Astrocyte (in vitro differentiated cells and primary cell): ENCODE measurements around the gene SLC24A4. TPM values are rescaled to one million over a fixed set of nuclear protein-coding genes. Genes with fewer than 3 reads are reported as not detected.
A peak's percentile ranks its signal among the peaks of the same experiment; 100 is the strongest.

ENCODE experiments used
- DNase-seq: peaks from one replicate; pipeline ENCODE4 v3.0.0-alpha.2; 2010; ENCODE audit warnings: low read depth
- FAIRE-seq: peaks from 2 replicates; lab custom pipeline; 2011; peaks lifted over from hg19 to GRCh38; lab: Jason Lieb, UNC
- H2AFZ ChIP-seq: 2 replicates; pipeline ENCODE4 v1.6.0; 2012; ENCODE audit warnings: low read depth, low read length, inconsistent platforms
- H3K27ac ChIP-seq: 2 replicates; pipeline ENCODE4 v1.5.1; 2011; ENCODE audit warnings: low read depth, low read length, inconsistent platforms
- H3K27me3 ChIP-seq: 2 replicates; pipeline ENCODE4 v1.6.0; 2011; ENCODE audit warnings: low read length, inconsistent platforms; ENCODE audit not compliant: insufficient read depth
- H3K36me3 ChIP-seq: 2 replicates; pipeline ENCODE4 v1.5.1; 2011; ENCODE audit warnings: low read length, inconsistent platforms; ENCODE audit not compliant: insufficient read depth
- H3K4me1 ChIP-seq: 2 replicates; pipeline ENCODE4 v1.5.1; 2011; ENCODE audit warnings: low read length, inconsistent platforms; ENCODE audit not compliant: insufficient read depth
- H3K4me2 ChIP-seq: 2 replicates; pipeline ENCODE4 v1.6.0; 2012; ENCODE audit warnings: low read length, inconsistent platforms
- H3K4me3 ChIP-seq: 2 replicates; pipeline ENCODE4 v1.5.1; 2011; ENCODE audit warnings: low read depth, mild to moderate bottlenecking, low read length, inconsistent platforms; ENCODE audit not compliant: insufficient read depth
- H3K79me2 ChIP-seq: 2 replicates; pipeline ENCODE4 v1.6.0; 2012; ENCODE audit warnings: mild to moderate bottlenecking, low read length, inconsistent platforms; ENCODE audit not compliant: insufficient read depth
- H3K9ac ChIP-seq: 2 replicates; pipeline ENCODE4 v1.6.0; 2012; ENCODE audit warnings: mild to moderate bottlenecking, low read length, inconsistent platforms
- H3K9me3 ChIP-seq: 2 replicates; pipeline ENCODE4 v1.5.1; 2012; ENCODE audit warnings: low read depth, mild to moderate bottlenecking, low read length, inconsistent platforms; ENCODE audit not compliant: insufficient read depth
- H4K20me1 ChIP-seq: 2 replicates; pipeline ENCODE4 v1.6.0; 2012; ENCODE audit warnings: low read length, inconsistent platforms; ENCODE audit not compliant: insufficient read depth
- H3K27ac Mint-ChIP-seq: one replicate; pipeline ENCODE4 v1.8.0; 2021; ENCODE audit warnings: mild to moderate bottlenecking, mixed read lengths; ENCODE audit not compliant: unreplicated experiment
- H3K27me3 Mint-ChIP-seq: one replicate; pipeline ENCODE4 v1.8.0; 2021; ENCODE audit warnings: low read depth, mixed read lengths; ENCODE audit not compliant: unreplicated experiment
- H3K36me3 Mint-ChIP-seq: one replicate; pipeline ENCODE4 v1.8.0; 2021; ENCODE audit warnings: low read depth, mixed read lengths; ENCODE audit not compliant: unreplicated experiment
- H3K4me1 Mint-ChIP-seq: one replicate; pipeline ENCODE4 v1.8.0; 2021; ENCODE audit warnings: low read depth, mixed read lengths; ENCODE audit not compliant: unreplicated experiment
- H3K4me3 Mint-ChIP-seq: one replicate; pipeline ENCODE4 v1.8.0; 2021; ENCODE audit warnings: mild to moderate bottlenecking, moderate library complexity, mixed read lengths; ENCODE audit not compliant: unreplicated experiment
- H3K9me3 Mint-ChIP-seq: one replicate; pipeline ENCODE4 v1.8.0; 2021; ENCODE audit warnings: mild to moderate bottlenecking, mixed read lengths; ENCODE audit not compliant: unreplicated experiment
- EZH2 ChIP-seq: IDR thresholded peaks from 2 replicates; pipeline ENCODE4 v1.6.1; 2012; ENCODE audit warnings: mild to moderate bottlenecking, low read length, inconsistent platforms; ENCODE audit not compliant: insufficient read depth
- total RNA-seq: library from RNA; stranded (reverse); gene quantifications from 2 replicates; pipeline ENCODE4 v1.2.1, GENCODE V29; 2021
- TF ChIP-seq, protein P1 (sequence below): IDR thresholded peaks from 2 replicates; pipeline ENCODE4 v1.5.1; 2011; ENCODE audit warnings: low read depth, mild to moderate bottlenecking, inconsistent platforms, low read length, moderate library complexity; ENCODE audit not compliant: insufficient read depth

The SLC24A4 gene
- total RNA-seq, 1 donor from 2014 or later = not detected

DNA sequence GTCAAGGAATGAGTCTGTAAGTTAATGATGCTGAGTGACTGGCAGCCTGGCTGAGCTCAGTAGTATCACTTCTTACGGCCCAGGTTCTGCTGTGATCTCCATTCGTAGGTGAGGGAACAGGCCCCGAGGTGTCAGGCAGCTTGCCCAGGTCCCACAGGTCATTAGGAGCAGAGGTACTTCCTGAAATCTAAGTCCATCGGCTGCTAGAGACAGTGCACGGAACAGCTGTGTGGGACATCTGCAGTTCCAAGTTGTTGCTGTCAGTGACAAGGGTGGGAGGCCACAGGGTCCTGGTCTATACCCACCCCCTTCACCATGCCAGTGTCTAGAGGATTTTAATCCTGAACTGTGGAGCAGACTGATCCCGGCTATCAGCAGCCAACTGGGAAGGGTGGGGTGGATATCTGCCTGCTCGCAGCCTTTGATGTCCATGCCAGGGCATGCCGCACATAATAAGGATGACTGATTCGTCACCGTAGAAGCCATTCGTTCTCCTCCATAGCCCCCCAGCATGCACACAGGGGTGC, 108.3 kb downstream of the SLC24A4 start:
- DNase-seq (no peak), FAIRE-seq (no peak)
- Mint-ChIP-seq H3K27ac (no peak overlapping the region), H3K9me3 (peaks cover 11% of the 10 kb centered on the region), H3K4me3 (no peak overlapping the region), H3K4me1 (peaks cover 8% of the 10 kb centered on the region), H3K36me3 (no peaks in the 10 kb centered on the region), H3K27me3 (peaks cover 21% of the 10 kb centered on the region)
- Histone ChIP-seq H3K4me3 (no peak overlapping the region), H3K27ac (no peak overlapping the region), H3K4me2 (no peak overlapping the region), H3K9ac (no peak overlapping the region), H3K27me3 (no peaks in the 10 kb centered on the region), H3K79me2 (no peaks in the 10 kb centered on the region), H3K36me3 (no peaks in the 10 kb centered on the region), H3K4me1 (peaks cover 10% of the 10 kb centered on the region), H4K20me1 (no peaks in the 10 kb centered on the region), H3K9me3 (peaks cover 8% of the 10 kb centered on the region), H2AFZ (no peak overlapping the region)
- no peak for TF ChIP-seq EZH2
- TF ChIP-seq, protein P1, sequence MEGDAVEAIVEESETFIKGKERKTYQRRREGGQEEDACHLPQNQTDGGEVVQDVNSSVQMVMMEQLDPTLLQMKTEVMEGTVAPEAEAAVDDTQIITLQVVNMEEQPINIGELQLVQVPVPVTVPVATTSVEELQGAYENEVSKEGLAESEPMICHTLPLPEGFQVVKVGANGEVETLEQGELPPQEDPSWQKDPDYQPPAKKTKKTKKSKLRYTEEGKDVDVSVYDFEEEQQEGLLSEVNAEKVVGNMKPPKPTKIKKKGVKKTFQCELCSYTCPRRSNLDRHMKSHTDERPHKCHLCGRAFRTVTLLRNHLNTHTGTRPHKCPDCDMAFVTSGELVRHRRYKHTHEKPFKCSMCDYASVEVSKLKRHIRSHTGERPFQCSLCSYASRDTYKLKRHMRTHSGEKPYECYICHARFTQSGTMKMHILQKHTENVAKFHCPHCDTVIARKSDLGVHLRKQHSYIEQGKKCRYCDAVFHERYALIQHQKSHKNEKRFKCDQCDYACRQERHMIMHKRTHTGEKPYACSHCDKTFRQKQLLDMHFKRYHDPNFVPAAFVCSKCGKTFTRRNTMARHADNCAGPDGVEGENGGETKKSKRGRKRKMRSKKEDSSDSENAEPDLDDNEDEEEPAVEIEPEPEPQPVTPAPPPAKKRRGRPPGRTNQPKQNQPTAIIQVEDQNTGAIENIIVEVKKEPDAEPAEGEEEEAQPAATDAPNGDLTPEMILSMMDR = no peak

DNA sequence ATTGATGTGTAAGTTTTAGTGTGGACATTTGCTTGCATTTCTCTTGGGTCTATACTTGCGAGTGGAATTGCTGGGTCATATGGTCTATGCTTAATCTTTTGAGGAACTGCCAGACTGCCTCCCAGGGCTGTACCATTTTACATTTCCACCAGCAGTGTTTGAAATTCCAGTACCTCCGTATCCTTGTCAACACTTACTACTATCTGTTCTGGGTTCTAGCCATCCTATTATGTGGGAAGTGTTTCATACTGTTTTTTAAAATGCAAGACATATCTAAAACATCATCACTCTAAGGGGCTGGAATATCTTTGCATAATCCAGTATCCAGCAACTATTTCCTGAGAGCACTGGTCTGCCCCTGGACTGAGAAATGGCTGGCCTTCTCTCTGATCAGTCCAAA, 110.4 kb downstream of the SLC24A4 start:
- peaks cover 8% of the 10 kb centered on the region for H3K9me3 ChIP-seq
- H2AFZ ChIP-seq = no peak overlapping the region
- Mint-ChIP-seq H3K9me3 (peaks cover 9% of the 10 kb centered on the region), H3K4me1 (no peaks in the 10 kb centered on the region), H3K4me3 (no peak overlapping the region), H3K27ac (no peak overlapping the region), H3K27me3 (peaks cover 26% of the 10 kb centered on the region), H3K36me3 (no peaks in the 10 kb centered on the region)
- TF ChIP-seq EZH2 = no peak
- TF ChIP-seq, protein P1 = no peak
- FAIRE-seq = peak; percentile 9
- no peaks in the 10 kb centered on the region for H4K20me1 ChIP-seq
- no peaks in the 10 kb centered on the region for H3K36me3 ChIP-seq
- no peaks in the 10 kb centered on the region for H3K79me2 ChIP-seq
- H3K4me3 ChIP-seq = no peak overlapping the region
- no peak overlapping the region for H3K9ac ChIP-seq
- H3K4me1 ChIP-seq = no peaks in the 10 kb centered on the region
- no peak overlapping the region for H3K27ac ChIP-seq
- no peak overlapping the region for H3K4me2 ChIP-seq
- DNase-seq = no peak
- H3K27me3 ChIP-seq = no peaks in the 10 kb centered on the region

DNA sequence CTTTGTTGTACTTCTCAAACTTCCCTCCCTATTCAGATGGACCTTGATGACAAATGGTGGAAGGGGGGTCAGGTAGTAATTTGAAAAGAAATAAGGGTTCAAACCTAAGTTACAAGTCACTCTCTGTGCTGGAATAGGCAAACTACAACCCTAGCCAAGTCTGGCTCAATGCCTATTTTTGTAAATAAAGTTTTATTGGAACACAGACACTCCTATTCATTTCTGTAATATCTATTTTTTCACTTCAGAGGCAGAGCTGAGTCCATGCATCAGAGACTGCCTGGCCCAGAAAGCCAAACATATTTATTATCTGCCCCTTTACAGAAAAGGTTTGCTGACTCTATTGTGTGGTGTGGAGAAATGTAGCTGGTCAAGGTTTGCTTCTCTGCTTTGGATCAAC, 112.2 kb downstream of the SLC24A4 start:
- FAIRE-seq (no peak), DNase-seq (no peak)
- no peak overlapping the region for H3K9ac ChIP-seq
- TF ChIP-seq, protein P1 = no peak
- no peak for TF ChIP-seq EZH2
- no peak overlapping the region for H2AFZ ChIP-seq
- Mint-ChIP-seq H3K27me3 (peaks cover 27% of the 10 kb centered on the region), H3K4me3 (no peak overlapping the region), H3K9me3 (peaks cover 7% of the 10 kb centered on the region), H3K27ac (no peak overlapping the region), H3K4me1 (no peaks in the 10 kb centered on the region), H3K36me3 (no peaks in the 10 kb centered on the region)
- H3K4me2 ChIP-seq = no peak overlapping the region
- H3K9me3 ChIP-seq = peaks cover 8% of the 10 kb centered on the region
- H3K4me3 ChIP-seq = no peak overlapping the region
- H3K36me3 ChIP-seq = no peaks in the 10 kb centered on the region
- no peaks in the 10 kb centered on the region for H4K20me1 ChIP-seq
- no peaks in the 10 kb centered on the region for H3K27me3 ChIP-seq
- no peaks in the 10 kb centered on the region for H3K79me2 ChIP-seq
- H3K4me1 ChIP-seq = no peaks in the 10 kb centered on the region
- no peak overlapping the region for H3K27ac ChIP-seq
